D721Med (cell line): ENCODE results near the gene RSF1.
"Not testable (repeated sequence)": the region's sequence is repeated elsewhere in the genome, so short reads cannot be mapped to it uniquely, and the experiment has no call there.

Source experiments
- DNase-seq: peaks from one replicate; pipeline ENCODE4 v3.0.0; 2011; ENCODE audit warnings: low spot score; ENCODE audit not compliant: insufficient read length
- FAIRE-seq: peaks from 2 replicates; lab custom pipeline; 2011; peaks lifted over from hg19 to GRCh38; lab: Jason Lieb, UNC
- TF ChIP-seq, protein P1 (sequence below): IDR thresholded peaks from 2 replicates; pipeline ENCODE4 v1.5.1; 2012; ENCODE audit warnings: mild to moderate bottlenecking, control low read depth; ENCODE audit not compliant: insufficient read depth; ENCODE audit errors: missing control alignments

RSF1 gene

DNA sequence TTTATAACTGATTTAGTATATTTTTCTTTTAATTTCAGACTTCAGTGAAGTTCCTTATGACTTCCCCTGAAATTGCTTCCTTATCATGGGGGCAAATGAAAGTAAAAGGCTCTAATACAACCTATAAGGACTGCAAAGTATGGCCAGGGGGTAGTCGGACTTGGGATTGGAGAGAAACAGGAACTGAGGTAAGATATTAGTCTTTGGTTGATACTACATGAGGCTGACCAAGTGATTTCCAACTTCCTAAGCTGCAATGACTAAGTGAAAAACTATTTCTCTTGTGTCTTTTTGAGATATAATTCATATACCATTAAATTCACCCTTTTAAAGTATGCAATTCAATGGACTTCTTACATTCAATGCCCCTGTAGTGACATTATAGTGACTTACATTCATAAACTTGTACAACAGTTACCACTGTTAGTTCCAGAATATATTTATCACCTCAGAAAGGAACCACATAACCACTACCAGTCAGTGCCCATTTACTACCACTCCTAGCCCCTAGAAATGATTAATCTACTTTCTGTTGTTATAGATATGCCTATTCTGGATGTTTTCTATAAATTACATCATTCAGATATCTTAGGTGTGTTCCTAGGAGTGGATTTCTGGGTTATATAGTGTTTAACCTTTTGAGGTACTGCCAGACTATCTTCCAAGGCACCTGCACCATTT is 22.1 kb upstream of the RSF1 start:
- TF ChIP-seq, protein P1, sequence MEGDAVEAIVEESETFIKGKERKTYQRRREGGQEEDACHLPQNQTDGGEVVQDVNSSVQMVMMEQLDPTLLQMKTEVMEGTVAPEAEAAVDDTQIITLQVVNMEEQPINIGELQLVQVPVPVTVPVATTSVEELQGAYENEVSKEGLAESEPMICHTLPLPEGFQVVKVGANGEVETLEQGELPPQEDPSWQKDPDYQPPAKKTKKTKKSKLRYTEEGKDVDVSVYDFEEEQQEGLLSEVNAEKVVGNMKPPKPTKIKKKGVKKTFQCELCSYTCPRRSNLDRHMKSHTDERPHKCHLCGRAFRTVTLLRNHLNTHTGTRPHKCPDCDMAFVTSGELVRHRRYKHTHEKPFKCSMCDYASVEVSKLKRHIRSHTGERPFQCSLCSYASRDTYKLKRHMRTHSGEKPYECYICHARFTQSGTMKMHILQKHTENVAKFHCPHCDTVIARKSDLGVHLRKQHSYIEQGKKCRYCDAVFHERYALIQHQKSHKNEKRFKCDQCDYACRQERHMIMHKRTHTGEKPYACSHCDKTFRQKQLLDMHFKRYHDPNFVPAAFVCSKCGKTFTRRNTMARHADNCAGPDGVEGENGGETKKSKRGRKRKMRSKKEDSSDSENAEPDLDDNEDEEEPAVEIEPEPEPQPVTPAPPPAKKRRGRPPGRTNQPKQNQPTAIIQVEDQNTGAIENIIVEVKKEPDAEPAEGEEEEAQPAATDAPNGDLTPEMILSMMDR = no peak
- FAIRE-seq = no peak
- DNase-seq = no peak

DNA sequence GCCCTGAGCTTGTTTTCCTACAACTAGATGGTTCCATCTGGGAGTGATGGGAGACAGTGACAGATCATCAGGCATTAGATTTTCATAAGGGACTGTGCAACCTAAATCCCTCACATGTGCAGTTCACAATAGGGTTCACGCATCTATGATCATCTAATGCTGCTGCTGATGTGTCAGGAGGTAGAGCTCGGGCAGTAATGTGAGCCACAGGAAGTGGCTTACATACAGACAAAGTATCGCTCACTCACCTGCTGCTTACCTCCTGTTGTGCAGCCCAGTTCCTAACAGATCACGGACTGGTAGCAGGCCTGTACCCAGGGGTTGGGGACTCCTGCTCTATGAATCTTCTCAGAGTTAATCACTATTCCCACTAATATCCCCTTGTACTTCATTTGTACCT is 12.8 kb upstream of the RSF1 start:
- DNase-seq = no peak
- FAIRE-seq = no peak
- TF ChIP-seq, protein P1 = no peak

DNA sequence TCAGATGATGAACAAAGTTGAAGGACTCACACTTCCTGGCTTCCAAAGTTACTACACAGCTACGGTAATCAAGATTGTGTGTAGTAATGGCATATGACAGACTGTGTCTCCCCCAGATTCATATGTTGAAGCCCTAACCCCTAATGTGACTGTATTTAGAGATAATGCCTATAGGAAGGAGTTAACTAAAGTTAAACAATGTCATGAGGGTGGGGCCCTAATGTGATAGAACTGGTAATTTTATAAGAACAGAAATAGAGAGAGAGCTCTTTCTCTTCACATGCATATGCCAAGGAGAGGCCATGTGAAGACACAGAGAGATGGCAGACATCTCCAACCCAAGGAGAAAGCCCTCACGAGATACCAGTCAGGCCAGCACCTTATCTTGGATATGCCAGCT is 8.4 kb upstream of the RSF1 start:
- FAIRE-seq (no peak), DNase-seq (no peak)
- TF ChIP-seq, protein P1 = no peak

DNA sequence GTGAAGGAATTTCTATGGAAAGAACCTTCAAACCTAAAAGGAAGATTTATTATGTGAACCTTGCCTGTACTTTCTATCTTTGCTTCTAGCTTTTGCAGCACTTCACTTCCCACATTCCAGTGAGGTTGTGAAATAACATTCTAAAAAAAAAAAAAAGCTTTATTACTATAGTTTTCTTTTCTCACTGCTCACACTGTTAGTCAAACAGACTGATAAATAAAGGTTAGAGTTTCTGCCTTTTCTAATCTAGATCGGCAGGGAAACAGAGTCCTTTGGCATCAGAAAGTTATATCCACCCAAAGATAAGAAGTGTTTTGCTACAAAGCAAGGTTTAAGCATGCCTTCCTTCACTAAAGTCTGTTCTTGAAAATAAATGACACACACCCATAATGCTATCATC is 3.3 kb upstream of the RSF1 start:
- FAIRE-seq = no peak
- TF ChIP-seq, protein P1 = no peak
- no peak for DNase-seq

DNA sequence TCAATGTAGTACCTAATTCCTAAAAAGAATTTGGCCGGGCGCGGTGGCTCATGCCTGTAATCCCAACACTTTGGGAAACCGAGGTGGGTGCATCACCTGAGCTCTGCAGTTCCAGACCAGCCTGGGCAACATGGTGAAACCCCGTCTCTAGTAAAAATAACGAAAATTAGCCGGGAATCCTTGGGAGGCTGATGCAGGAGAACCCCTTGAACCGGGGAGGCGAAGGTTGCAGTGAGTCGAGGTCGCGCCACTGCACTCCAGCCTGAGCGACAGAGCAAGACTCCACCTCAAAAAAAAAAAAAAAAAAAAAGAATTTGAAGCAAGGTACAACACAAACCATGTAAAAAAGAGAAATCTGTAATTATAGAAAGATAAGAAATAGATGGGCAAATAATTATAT is 1.6 kb upstream of the RSF1 start:
- DNase-seq, FAIRE-seq: not testable (repeated sequence)

DNA sequence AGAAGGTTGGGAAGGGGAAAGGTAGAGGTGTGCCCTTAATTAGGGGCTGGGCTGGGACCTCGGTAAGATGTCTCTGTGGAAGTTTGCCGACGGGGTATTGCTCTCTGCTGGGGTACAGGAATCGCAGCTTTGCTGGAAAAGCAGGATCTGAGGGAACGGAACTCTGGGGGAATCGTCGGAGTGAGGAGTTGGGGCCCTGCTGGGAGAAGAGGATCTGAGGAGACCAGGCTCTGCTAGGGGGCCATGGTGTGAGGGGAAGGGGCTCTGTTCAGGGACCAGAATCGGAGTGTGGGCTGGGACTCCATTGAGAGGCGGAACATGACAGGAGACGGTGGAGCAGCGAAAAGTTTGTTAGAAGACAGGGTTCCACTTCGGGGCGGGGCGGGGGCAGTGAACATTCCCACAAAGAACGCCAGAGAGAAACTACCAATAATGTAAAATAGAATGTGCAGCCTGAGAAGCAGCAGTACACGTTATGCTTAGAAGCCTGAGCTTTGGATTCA is 878 bp upstream of the RSF1 start:
- DNase-seq (no peak), FAIRE-seq (no peak)
- TF ChIP-seq, protein P1 = no peak

DNA sequence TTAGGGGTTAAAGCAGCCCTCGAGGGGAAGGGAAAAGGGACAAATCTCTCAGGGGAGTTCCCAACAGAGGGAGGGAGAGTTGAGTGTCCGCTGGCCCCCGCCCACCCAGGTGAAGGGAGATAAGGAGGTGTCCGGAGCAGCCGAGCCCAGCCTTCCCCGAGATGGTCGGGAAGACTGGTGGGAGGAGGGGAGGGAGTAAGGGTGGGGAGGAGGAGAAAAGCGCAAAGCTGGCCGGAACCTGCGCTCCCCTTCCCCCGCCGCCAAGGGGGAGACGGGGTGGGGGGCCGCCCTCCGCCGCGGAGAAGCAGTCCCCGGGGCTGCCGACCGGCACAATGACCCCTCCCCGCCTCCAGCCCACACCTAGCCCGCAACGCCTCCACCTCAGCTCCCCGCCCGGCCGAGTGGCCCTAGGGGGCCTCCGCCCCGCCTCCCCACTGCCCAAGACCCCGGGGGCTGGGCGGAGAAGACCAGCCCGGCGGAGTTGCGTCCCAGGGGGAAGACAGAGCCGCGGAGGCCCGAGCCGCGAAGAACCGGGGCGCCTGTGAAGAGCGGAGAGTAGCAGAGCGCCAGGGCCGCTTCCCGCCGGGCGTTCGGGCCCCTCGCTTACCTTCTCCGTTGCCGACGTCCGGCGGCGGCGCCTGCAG is 479 bp downstream of the RSF1 start:
- TF ChIP-seq, protein P1 = no peak
- DNase-seq (no peak), FAIRE-seq (no peak)
